ENCODE data around the gene OSBPL10.

Gene OSBPL10

DNA sequence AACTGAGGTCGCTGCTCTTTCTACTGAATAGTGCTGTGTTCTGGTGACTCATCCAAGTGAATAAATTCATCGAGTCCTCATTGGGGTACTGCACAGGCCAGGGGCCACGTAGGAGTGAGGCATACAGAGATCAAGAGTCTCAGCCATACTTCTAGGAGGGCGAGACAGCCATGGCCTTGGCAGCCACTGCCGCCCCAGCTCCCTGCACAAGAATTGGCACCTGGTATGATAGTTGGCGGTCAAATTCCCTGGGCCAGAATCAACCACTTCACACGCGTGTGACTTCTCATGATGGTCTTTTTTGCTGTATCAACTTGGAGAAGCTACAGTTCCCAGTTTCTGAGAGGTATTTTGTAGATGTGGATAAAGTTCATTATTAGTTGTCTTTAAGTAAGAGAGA, 161.6 kb downstream of the OSBPL10 start:
- no peak for TF ChIP-seq CTCF (IDR thresholded peaks at IDR 0.05; ENCODE audit: extremely low read depth, insufficient read depth, missing control alignments)
- in situ Hi-C loops (cut with MboI; ENCODE audit: low pct_unique_long_range_greater_than_20kb, low sequenced_read_pairs, unreplicated experiment), result no loop called here
- DNase-seq (ENCODE audit: low spot score), result no peak

GRCh38 chr3:31817411-31817966, 163.6 kb downstream of the OSBPL10 start:
- no peak for TF ChIP-seq CTCF (IDR thresholded peaks at IDR 0.05; ENCODE audit: extremely low read depth, insufficient read depth, missing control alignments)
- in situ Hi-C loops (cut with MboI; ENCODE audit: low pct_unique_long_range_greater_than_20kb, low sequenced_read_pairs, unreplicated experiment), result no loop called here
- DNase-seq (ENCODE audit: low spot score), result no peak

DNA sequence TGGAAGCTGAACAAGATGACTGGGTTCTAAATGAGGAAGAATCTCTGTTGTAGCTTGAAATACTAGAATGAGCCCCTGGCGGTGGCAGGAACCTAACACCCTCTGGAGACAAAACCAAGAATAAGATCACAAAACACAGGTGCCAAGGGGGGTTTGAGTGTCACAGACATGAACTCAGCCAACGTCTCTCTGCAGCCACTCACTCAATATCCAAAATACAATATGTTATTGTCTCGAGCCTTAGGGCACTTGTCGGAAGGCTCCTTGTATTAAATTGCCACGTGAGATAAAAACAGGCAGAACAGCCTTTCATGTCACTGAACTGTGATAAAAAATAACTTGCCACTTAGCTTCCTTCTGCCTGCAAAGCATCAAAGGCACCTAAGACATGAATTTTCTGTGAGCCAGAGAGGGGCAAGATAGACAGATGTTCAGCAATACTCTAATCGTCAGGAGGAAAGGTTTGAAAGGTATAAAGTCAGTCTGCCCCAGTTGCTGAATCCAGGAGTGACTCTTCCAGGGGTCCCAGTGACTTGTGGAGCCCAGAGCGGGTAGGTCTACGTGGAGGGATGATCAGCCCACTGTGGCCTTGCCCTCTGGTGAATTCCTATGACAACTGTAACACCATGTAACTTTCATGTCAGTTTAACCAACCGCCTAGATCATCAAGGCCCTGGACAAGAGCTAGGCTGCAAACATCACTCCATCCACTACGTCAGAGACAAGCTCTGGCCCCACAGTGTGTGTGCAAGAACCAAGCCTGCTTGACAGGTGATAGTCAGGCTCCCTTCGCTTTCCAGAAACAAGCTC, 165.2 kb downstream of the OSBPL10 start:
- in situ Hi-C loops (cut with MboI; ENCODE audit: low pct_unique_long_range_greater_than_20kb, low sequenced_read_pairs, unreplicated experiment), result no loop called here
- DNase-seq (ENCODE audit: low spot score), result no peak
- TF ChIP-seq CTCF (IDR thresholded peaks at IDR 0.05; ENCODE audit: extremely low read depth, insufficient read depth, missing control alignments), result no peak

DNA sequence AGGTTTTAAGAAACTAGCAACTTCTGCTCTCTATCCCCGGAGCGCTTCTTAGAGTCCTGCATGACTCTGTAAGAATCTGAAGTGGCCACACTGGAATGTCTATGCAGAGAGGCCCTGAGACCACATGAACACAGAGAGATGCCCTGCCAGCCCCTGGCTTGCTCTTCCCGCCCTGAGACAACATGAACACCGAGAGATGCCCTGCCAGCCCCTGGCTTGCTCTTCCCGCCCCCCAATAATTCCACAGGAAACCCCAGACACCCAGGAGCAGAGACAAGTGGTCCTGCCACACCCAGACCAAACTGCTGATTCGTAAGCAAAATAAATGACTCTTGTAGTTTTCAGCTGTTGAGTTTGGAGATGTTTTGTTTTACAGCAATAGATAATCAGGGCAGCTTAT, 166.1 kb downstream of the OSBPL10 start:
- in situ Hi-C loops (cut with MboI; ENCODE audit: low pct_unique_long_range_greater_than_20kb, low sequenced_read_pairs, unreplicated experiment), result no loop called here
- no peak for TF ChIP-seq CTCF (IDR thresholded peaks at IDR 0.05; ENCODE audit: extremely low read depth, insufficient read depth, missing control alignments)
- DNase-seq (ENCODE audit: low spot score), result no peak

DNA sequence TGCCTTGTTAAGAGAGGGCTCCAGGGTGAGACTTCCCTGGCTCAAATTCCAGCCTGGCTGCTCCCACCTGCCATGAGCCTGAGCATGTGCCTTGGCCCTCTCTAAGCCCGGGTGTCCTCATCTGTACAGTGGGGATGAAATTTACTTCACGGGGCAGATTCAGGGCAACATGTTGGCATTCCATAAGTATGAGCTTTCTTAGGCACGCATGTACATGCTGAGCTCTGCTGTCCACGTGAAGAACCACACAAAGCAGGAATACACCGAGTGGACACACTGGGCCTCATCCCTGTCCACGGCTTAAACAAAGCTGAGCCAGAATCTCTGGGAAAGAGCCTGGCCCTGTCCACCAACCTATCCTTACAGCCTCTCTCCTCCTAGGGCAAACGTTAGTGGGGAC, 167.4 kb downstream of the OSBPL10 start:
- in situ Hi-C loops (cut with MboI; ENCODE audit: low pct_unique_long_range_greater_than_20kb, low sequenced_read_pairs, unreplicated experiment), result no loop called here
- TF ChIP-seq CTCF (IDR thresholded peaks at IDR 0.05; ENCODE audit: extremely low read depth, insufficient read depth, missing control alignments), result no peak
- no peak for DNase-seq (ENCODE audit: low spot score)

DNA sequence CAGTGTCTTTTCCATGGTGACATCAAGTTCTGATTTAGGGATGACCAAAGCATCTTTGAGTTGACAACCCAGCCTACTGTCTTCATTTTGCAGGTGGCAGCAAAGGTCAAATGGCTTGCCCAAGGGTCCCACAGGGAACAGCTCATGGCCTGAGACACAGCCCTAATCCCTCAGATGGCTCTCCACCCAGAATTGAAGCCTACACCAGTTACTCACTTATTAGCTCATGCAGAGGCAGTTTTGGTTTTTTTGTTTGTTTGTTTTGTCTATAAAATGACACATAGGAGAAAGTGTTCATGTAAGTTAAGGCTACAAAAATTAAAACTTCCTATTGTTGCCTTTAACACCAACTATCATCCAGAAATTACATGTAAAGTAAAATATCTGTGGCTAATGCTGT, 167.9 kb downstream of the OSBPL10 start:
- in situ Hi-C loops (cut with MboI; ENCODE audit: low pct_unique_long_range_greater_than_20kb, low sequenced_read_pairs, unreplicated experiment), result no loop called here
- no peak for TF ChIP-seq CTCF (IDR thresholded peaks at IDR 0.05; ENCODE audit: extremely low read depth, insufficient read depth, missing control alignments)
- no peak for DNase-seq (ENCODE audit: low spot score)

All from GM13977 (cell line).